NCI-H128 (cell line): ENCODE data around the gene PRPF31.
A peak's percentile ranks its signal among the peaks of the same experiment; 100 is the strongest.

ENCODE experiments used
- DNase-seq: peaks from one replicate; lab custom pipeline; 2025; ENCODE audit not compliant: unreplicated experiment; lab: John Stamatoyannopoulos, UW

PRPF31 gene

DNA sequence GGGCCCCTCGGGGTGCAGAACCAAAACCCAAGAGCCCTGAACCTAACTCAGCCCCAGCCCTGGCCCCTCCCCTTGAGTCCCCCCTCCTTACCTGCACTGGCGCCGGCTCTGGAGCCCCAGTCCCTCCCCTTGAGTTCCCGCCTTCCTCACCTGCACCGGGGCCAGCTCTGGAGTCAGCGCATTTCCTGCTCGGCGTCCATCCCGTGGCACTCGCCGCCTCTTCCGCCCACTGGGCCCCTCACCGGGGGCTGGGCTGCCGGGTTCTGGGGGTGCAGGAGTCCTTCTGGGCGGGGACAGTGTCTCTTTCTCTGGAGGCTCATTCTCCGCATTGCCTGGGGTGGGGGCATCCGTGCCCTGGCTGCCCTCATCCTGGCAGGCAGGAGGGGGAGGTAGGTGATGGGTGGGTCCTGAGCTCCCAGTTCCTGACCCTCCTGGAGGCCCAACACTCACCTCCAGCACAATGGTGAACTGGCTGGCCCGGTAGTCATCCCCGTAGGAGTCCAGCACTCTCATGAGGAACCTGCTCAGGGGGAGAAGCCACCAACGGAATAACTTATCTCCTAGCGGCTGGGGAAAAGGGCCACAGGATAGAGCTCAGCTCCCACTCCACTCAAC, 7.6 kb upstream of the PRPF31 start:
- no peak for DNase-seq

DNA sequence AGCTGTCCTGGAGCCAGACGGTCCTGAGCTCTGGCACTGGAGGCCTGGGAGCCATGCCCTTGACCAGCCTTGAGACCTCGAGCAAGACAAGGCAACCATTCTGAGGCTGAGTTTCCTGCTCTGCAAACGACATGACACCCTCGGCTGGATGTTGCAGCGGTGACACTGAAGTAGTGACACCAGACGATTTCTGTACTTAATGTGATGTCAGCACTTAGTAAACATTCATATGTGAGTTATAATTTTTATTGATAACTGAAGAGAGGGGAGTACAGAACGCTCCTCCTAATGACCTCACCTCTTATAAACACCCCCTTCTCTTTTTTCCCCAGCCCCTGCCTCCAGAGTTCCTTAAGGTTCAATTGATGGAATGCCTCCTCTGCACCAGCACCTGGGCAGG, 7.1 kb upstream of the PRPF31 start:
- DNase-seq = no peak

DNA sequence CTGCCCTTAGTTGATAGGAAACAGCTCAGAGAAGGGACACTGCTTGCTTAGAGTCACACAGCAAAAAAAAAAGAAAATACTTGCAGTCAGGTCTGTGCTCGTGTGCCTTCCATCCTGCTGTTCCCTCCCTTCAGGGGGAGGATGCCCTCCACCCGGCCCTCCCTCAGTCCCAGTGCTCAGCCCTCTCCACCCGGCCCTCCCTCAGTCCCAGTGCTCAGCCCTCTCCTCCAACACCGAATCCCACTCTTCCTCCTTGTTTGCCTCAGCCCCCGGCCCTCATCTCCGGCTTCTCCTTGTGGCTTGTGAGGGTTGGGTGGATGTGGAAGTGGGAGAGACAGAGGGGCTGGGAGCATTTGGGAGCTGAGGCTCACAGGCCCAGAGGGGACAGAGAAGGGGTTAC, 5.9 kb upstream of the PRPF31 start:
- no peak for DNase-seq

DNA sequence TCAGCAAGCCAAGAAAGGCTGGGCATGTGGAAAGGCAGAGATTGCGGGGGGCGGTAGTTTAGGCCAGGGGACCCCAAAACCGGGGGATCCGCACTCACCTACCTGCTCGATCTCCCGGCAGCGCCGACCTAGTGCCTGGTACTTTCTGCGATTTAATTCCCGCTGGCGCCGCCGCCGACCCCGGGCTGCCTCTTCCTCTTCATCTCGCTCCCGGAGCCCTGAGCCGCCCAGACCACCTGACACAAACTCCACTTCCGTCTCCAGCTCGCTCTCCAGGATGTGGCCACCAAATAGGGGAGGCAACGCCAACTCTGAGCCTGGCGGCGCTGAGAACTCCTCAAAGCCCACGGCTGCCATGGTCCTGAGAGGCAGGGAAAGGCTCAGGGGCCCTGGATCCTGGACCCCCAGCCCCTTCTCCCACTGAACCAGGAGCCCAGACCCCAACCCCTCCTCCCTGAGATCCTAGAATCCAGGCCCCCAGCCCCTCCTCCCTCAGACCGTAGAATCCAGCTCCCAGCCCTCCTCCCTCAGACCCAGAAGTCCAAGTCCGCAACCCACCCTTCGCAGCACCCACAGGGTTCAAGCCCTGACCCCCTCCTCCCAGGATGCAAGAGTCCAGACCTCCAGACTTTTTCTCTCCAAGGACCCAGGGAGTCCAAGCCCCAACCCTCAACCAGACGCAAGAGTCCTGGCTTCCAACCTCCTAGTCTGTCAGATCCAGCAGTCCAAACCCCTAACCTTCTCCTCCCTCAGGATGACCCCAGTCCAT, 1.0 kb upstream of the PRPF31 start:
- no peak for DNase-seq

DNA sequence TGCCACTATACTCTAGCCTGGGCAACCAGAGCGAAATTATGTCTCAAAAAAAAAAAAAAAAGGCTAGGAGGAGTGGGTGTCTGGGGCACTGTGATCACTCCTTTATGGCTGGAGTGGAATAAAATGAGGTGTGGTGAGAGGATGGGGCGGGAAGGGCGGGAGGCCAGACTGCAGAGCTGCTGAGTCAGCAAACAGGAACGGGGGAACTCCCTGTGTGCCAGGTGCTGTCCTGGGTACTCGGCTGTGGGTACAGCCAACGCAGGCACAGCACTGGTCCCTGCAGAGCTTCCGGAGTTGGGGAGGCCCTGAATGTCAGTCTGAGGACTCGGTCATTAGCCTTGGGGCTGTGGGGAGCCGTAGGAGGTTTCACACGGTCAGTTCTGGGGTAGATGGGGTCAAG, 5.7 kb downstream of the PRPF31 start:
- no peak for DNase-seq

DNA sequence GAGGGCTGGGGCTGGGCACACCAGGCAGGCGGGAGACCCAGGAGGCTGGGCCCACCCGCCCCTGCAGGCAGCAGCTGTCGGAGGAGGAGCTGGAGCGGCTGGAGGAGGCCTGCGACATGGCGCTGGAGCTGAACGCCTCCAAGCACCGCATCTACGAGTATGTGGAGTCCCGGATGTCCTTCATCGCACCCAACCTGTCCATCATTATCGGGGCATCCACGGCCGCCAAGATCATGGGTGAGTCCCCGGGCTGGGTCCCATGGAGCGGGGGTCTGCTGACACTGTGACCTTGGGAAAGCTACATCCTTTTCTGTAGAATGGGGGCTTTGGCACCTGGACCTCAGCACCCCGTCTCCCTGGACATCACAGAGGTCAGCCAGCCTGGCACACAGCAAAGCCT, 8.1 kb downstream of the PRPF31 start:
- DNase-seq = no peak

DNA sequence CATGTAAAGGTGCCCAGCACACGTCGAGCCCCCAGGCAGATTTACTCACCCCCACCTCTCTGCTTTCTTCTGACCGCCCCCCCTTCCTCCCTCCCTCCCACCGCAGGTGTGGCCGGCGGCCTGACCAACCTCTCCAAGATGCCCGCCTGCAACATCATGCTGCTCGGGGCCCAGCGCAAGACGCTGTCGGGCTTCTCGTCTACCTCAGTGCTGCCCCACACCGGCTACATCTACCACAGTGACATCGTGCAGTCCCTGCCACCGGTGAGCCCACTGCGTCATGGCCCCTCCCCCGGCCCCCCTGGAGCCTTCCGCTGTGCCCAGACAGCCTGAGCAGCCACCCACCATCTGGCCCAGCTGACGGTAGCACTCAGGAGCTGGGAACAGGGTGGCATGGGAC, 8.8 kb downstream of the PRPF31 start:
- no peak for DNase-seq

DNA sequence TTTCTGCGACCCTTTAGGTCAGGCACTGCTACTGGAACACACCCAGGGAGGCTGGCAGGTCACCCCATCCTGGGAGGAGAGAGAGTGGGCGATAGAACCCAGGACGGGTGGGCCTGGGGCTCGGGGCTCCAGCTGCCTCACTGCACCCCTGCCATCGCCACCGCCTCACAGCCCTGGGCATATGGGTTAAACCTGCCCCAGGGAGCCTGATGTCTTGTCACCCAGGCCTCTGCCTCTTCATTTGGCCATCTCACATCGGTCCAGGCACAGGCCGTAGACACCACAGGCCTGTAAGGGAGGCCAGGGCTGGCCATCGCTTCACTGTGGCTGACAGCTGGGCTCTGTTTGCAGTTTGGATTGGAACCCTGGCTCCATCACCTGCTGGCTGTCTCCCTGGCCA, 10.2 kb downstream of the PRPF31 start:
- no peak for DNase-seq

DNA sequence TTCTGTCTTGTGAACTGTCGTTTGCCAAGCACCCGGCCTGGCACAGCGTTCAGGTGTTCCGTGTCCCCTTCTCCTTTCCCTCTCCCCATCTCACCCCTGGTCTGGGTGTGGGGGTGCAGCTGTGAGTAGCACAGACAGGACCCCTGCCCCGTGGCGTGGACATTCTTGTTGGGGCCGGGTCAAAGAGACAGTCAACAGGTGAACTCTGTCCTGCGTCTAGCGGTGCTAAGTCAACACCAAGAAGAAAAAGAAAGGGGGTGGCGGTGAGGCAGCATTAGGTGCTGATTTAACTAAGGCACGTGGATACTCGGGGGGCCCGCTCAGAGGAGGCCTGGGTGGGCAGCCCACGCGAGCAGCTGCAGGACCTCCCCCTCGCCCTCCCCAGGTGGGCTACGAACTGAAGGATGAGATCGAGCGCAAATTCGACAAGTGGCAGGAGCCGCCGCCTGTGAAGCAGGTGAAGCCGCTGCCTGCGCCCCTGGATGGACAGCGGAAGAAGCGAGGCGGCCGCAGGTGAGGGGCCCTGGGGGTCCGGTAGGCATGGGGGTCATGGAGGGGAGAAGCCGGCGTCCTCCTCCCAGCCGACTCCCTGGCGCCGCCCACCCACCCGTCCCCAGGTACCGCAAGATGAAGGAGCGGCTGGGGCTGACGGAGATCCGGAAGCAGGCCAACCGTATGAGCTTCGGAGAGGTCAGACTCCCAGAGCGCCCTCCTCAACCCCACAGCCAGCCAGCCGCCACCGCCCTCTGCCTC, 12.3 kb downstream of the PRPF31 start:
- no peak for DNase-seq

DNA sequence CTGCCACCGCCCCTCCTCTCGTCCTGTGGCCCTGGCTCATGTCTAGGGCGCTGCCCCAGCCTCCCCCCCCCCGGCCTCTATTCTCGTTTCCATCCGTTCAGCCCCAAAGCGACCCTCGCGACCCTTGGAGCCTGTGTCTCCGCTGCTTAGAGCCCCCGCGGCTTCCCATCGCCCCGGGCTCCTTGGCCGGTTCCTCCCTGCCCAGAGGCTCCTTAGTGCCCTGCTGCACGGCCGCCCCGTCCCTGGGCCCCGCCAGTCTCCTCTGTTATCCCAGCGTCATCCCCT, 12.8 kb downstream of the PRPF31 start:
- no peak for DNase-seq

DNA sequence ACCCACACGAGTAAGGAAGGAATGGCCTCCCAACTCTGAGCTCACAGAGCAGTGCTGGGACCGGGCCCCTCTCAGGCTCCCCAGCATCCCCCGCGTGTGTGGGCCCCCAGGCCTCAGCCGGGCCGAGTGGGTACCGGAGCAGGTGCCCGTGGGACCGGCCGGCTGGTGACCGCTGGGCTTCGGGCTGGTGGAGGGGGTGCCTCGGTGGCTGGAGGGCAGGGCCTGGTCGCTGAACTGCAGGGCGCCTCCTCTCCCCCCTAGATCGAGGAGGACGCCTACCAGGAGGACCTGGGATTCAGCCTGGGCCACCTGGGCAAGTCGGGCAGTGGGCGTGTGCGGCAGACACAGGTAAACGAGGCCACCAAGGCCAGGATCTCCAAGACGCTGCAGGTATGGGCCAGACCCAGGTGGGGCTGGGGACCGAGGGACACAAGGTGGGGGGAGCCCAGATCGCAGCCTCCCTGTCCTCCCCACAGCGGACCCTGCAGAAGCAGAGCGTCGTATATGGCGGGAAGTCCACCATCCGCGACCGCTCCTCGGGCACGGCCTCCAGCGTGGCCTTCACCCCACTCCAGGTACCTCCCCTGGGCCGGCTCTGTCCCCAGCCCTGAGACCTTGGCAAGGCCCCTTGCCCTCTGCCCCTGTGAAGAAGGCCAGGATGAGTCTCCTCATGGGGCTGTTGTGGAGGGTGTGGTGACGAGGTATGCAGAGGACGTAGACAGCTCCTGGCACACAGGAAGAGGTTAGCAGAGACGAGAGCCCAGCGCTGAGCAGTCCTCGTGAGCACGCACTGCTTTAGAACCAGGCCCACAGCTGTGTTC, 13.5 kb downstream of the PRPF31 start:
- no peak for DNase-seq

DNA sequence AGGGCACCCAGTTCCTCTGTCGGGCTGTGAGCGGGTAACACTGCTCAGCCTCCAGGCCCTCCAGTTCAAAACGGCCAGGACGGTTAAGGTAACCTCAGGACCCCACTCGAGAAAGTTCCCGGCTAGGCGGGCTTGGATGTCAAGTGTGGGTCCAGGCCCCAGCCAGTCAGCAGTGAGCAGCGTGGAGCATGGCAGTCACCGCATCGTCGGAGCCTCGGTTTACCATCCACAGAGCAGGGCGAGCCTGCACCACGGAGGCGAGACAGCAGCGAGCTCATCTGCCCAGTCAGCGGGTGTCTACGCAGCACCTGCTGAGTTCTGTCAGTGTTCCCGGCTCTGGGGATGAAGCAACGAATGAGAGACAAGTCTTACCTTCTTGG, 14.1 kb downstream of the PRPF31 start:
- no peak for DNase-seq

DNA sequence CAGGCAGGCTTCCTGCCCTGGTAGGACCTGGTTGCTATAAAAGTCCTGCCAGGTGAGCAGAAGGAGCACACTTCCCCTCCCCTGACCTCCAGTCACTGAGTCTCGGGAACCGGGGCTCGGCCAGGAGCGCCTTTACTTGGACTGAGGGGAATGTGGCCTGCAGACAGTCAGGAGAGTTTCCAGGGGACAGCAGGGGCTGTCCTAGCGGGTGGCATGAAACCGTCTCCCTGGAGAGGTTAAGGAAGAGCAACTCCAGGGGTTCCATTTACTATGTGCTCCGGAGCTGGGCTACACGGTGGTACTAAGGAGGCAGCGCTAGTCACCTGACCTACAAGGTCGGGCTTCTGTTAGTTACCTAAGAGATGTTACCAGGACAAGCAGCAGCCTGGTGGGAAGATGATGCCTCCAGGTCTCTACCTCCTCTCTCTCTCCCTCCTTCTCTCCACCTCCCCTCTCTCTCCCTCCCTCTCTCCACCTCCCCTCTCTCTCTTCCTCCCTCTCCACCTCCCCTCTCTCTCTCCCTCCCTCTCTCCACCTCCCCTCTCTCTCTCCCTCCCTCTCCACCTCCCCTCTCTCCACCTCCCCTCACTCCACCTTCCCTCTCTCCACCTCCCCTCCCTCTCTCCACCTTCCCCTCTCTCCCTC, 17.9 kb downstream of the PRPF31 start:
- no peak for DNase-seq

DNA sequence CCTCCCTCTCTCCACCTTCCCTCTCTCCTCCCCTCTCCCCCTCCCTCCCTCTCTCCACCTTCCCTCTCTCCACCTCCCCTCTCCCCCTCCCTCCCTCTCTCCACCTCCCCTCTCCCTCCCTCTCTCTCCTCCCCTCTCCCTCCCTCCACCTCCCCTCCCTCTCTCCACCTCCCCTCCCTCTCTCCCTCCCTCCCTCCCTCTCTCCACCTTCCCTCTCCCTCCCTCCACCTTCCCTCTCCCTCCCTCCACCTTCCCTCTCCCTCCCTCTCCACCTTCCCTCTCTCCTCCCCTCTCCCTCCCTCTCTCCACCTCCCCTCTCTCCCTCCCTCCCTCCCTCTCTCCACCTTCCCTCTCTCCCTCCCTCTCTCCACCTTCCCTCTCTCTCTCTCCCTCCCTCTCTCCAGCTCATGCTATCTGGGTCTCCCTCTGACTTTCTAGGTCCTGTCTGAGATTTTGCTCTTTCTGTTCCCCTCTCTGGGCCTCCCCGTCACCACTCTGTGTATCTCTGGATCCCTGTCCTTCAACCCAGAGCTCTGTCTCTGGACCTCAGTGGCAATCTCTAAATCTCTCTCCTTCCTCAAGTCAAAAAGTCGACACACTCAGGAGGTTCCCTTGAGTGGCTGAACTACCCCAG, 18.5 kb downstream of the PRPF31 start:
- no peak for DNase-seq

DNA sequence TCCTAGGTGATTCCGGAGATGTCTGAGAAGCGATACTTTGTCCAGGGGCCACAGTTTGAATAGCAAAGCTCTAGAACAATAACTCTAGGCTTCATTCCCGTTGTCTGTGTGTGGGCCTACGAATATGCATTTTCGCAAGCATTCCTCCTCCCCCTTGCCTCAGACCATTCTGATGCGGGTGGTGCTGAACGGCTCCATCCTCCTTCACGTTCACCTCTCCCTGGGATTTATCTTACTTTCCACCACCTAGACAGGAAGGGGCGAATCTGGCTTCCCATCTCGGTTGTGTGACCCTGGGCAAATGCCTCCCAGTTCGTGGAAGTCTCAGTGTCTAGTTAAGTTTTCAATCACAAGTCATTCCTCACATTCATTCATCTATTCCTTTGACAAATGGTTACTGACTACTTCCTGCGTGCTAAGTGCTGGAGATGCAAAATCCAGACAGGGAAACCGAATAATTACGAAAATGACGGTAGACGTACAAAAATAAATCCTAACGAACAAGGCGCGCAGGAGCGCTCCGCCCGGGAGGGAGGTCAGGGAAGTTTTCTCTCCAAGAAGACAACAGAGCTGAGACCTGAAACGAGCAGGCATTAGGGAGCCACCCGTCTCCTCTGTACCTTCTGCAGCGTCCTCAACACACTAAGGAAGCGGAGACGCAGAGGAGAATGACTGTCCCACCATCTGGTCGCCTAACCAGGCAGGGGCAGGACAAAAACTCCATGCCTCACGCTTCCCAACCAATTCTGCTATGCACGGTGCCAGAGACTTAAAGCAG, 20.7 kb downstream of the PRPF31 start:
- no peak for DNase-seq

DNA sequence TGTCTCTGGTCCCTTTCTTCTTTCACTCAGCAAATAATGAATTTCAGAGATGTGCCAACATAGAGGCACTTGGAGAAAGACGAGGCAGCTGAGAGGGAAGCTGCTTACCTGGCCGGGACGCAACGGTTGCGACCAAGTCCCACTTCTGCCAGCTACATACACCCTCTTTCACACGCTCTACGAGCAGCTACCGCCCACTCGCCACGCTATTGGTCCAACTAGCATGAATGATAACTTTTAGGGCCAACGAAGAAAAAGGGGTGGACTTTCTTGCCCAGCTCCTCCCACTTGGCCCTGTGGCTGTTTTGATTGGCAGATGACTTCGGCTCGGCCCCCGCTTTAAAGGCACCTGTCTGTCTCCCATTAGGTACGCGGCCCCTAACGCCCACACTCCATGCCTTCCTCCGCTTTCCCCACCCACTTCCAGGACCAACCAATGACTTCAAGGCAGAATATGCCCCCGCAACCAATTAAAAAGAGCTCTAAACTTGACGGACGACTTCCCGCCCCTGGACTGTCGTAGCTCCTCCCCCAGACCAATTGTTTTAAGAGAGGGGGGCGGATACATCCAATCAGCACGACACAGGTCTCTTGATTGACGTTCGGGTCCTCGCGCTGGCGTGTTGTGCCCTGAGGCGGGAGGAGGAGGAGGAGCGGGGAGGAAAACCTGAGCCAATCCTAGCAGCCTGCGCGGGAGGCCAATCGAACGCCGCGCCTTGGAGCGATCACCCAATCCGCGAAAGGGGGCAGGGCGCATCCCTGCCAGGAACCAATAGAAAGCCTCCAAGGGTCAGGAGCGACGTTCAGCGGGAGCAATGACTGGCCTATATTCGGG, 21.5 kb downstream of the PRPF31 start:
- DNase-seq = peak; percentile 100

DNA sequence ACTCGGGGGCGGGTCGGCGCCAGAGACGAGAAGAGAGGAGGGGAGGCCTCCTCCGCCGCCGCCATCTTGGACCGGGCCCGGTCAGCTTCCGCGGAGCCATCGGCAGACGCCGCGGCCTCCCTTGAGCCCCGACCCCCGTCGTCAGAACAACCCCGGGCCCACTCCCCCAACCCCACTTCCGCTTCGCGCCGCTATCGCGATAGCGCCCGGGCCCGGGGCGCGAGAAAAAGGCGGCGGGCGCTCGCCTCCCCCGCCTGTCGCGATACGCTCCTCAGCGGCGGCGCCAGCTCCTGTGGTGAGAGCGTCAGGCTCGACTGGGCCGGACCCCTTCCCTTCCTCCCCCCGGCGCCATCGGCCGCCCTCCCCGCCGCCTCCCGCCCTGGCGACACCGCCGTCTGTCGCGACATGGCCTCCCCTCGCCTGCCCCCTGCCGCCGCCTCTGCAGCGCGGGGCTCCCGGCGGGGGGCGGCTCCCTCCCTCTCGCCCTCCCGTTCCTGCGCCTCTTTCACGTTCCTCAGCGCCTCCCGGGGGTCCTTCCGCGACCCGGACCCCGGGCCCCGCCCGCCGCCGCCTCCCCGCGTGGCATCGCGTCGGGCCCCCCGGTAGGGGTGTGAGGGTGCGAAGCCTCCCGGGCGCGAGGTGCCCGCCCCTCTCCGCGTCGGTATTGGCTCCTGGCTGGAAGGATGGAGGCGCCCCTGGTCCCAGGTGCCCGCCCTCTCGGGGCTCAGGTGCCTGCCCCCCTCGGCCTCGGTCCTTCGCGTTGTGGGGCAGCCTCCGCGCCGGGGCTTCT, 22.3 kb downstream of the PRPF31 start, which contains the start of gene CNOT3:
TSS of gene CNOT3 (plus strand) at position 64 of the 790 bp plus-strand sequence. CDS start 5,217 bp downstream, outside the sequence.
- DNase-seq = no peak
